HepG2 (cell line): Measurements from ENCODE around the gene APRT. TPM values are rescaled to one million over a fixed set of nuclear protein-coding genes. Genes with fewer than 3 reads are reported as not detected.

Experiments
- ATF2 ChIP-seq: sonication (generic); formaldehyde crosslinking; IDR thresholded peaks from 2 replicates; pipeline ENCODE4 v1.4.0; 2020; ENCODE audit warnings: missing genetic modification reagents
- DNMT1 ChIP-seq: sonication (generic); formaldehyde crosslinking; IDR thresholded peaks from 2 replicates; pipeline ENCODE4 v1.5.1; 2020; ENCODE audit warnings: mild to moderate bottlenecking, missing genetic modification reagents
- GATAD1 ChIP-seq: IDR thresholded peaks from 2 replicates; pipeline ENCODE4 v1.6.1; 2016; ENCODE audit warnings: missing genetic modification reagents, missing compliant biosample characterization
- KDM3A ChIP-seq: IDR thresholded peaks from 2 replicates; pipeline ENCODE4 v1.6.1; 2018; ENCODE audit warnings: low read depth, missing compliant biosample characterization
- KDM6A ChIP-seq: IDR thresholded peaks from 2 replicates; pipeline ENCODE4 v1.6.1; 2016; ENCODE audit warnings: low read depth
- KMT2A ChIP-seq: sonication (generic); formaldehyde crosslinking; IDR thresholded peaks from 2 replicates; pipeline ENCODE4 v1.4.0; 2020; ENCODE audit warnings: missing genetic modification reagents
- MAX ChIP-seq: IDR thresholded peaks from 2 replicates; pipeline ENCODE4 v1.6.1; 2012; ENCODE audit warnings: inconsistent platforms
- MEF2D ChIP-seq: sonication (generic); formaldehyde crosslinking; IDR thresholded peaks from 2 replicates; pipeline ENCODE4 v1.5.1; 2020; ENCODE audit warnings: mild to moderate bottlenecking, missing genetic modification reagents
- NONO ChIP-seq, 2 experiments: fragments of 450-650 bp in 1 of 2; sonication (generic) in 1 of 2; formaldehyde crosslinking in 1 of 2; IDR thresholded peaks in 1 of 2; conservative IDR thresholded peaks in 1 of 2; 2 replicates each; pipeline versions ENCODE4 v1.6.1 to v1.8.0; 2017 to 2022; ENCODE audit warnings: mild to moderate bottlenecking in 1 of 2, missing genetic modification reagents in 1 of 2, moderate library complexity in 1 of 2
- PATZ1 ChIP-seq: sonication (generic); formaldehyde crosslinking; IDR thresholded peaks from 2 replicates; pipeline ENCODE4 v1.4.0; 2020; ENCODE audit warnings: missing genetic modification reagents
- SIX1 ChIP-seq: sonication (generic); formaldehyde crosslinking; IDR thresholded peaks from 2 replicates; pipeline ENCODE4 v1.4.0; 2020; ENCODE audit warnings: missing genetic modification reagents, borderline replicate concordance
- SP4 ChIP-seq: sonication (generic); formaldehyde crosslinking; IDR thresholded peaks from 2 replicates; pipeline ENCODE4 v1.8.1; 2023; ENCODE audit warnings: mild to moderate bottlenecking, missing genetic modification reagents
- YY1 ChIP-seq: IDR thresholded peaks from 2 replicates; pipeline ENCODE4 v1.6.1; 2011; ENCODE audit warnings: low read length, low read depth, moderate library complexity, mild to moderate bottlenecking; ENCODE audit not compliant: insufficient read depth, insufficient replicate concordance
- ZHX2 ChIP-seq, 2 experiments: sonication (generic) in 1 of 2; formaldehyde crosslinking in 1 of 2; IDR thresholded peaks; 2 replicates each; pipeline versions ENCODE4 v1.6.1 to v1.9.0; 2014 to 2022; ENCODE audit warnings: antibody characterized with exemption in 1 of 2, borderline replicate concordance in 1 of 2, inconsistent platforms in 1 of 2, low read depth in 1 of 2, missing genetic modification reagents in 1 of 2
- ZNF136 ChIP-seq: sonication (generic); formaldehyde crosslinking; IDR thresholded peaks from 2 replicates; pipeline ENCODE4 v1.8.1; 2022; ENCODE audit warnings: low read depth, mild to moderate bottlenecking, moderate library complexity, missing genetic modification reagents
- ZNF225 ChIP-seq: sonication (generic); formaldehyde crosslinking; IDR thresholded peaks from 2 replicates; pipeline ENCODE4 v1.4.0; 2020; ENCODE audit warnings: mild to moderate bottlenecking, missing genetic modification reagents
- ZNF235 ChIP-seq: sonication (generic); formaldehyde crosslinking; IDR thresholded peaks from 2 replicates; pipeline ENCODE4 v1.8.1; 2023; ENCODE audit warnings: mild to moderate bottlenecking, missing genetic modification reagents, borderline replicate concordance
- ZNF414 ChIP-seq: sonication (generic); formaldehyde crosslinking; IDR thresholded peaks from 2 replicates; pipeline ENCODE4 v1.5.0; 2020; ENCODE audit warnings: missing genetic modification reagents
- ZNF432 ChIP-seq: sonication (generic); formaldehyde crosslinking; IDR thresholded peaks from 2 replicates; pipeline ENCODE4 v1.5.0; 2020; ENCODE audit warnings: missing genetic modification reagents, mild to moderate bottlenecking, borderline replicate concordance
- ZNF720 ChIP-seq: sonication (generic); formaldehyde crosslinking; IDR thresholded peaks from 2 replicates; pipeline ENCODE4 v1.4.0; 2020; ENCODE audit warnings: missing genetic modification reagents
- polyA plus RNA-seq, 8 experiments: library from polyadenylated mRNA; depleted of rRNA in 3 of 8; stranded (reverse) in 7 of 8; unstranded in 1 of 8; fragments of >200 nt; fragmentation: Illumina TruSeq in 4 of 8; extraction: Trizol in 4 of 8; gene quantifications; 2 replicates each; pipeline versions ENCODE4 v1.2.1 to v1.2.3, GENCODE V29; 2011 to 2016; ENCODE audit warnings: low read depth in 4 of 8, missing spikeins in 1 of 8, mixed read lengths in 1 of 8; ENCODE audit not compliant: insufficient read depth in 1 of 8
- total RNA-seq, 5 experiments: library from RNA; depleted of rRNA; stranded (reverse); fragments of >200 nt; fragmentation: Illumina TruSeq; extraction: Trizol; gene quantifications; 2 replicates each; pipeline ENCODE4 v1.2.3, GENCODE V29; 2016; ENCODE audit warnings: low read depth in 1 of 5

The APRT gene
- total and polyA plus RNA-seq, 2 of the 13 experiments (the other 11 are each of a cell fraction or from before 2014, with no cell fraction given), result 155 to 242 TPM

- TF ChIP-seq ZNF414 (CRISPR knock-in tag) (no peak), SIX1 (no peak), MAX (peak; percentile 91), YY1 (peak; percentile 32), ZNF432 (CRISPR knock-in tag) (no peak), GATAD1 (CRISPR knock-in tag) (peak; percentile 48), ZHX2 (IDR thresholded peaks at IDR 0.05; ENCODE audit: low read depth) (peak; percentile 55), ZHX2 (CRISPR knock-in tag; IDR thresholded peaks at IDR 0.05; ENCODE audit: borderline replicate concordance) (no peak), ZNF225 (CRISPR knock-in tag) (no peak; the same call in 1 of the 2 replicates), ATF2 (peak; percentile 47; the same call in 1 of the 2 replicates), ZNF136 (no peak), NONO (IDR thresholded peaks at IDR 0.05) (no peak), NONO (CRISPR knock-in tag; conservative IDR thresholded peaks at IDR 0.05) (peak; percentile 95), KDM6A (CRISPR knock-in tag) (no peak), KMT2A (CRISPR knock-in tag) (no peak), KDM3A (CRISPR knock-in tag) (0 out of 2 replicates have a peak, but pooled peaks have one; percentile 50), SP4 (CRISPR knock-in tag) (peak; percentile 54), PATZ1 (CRISPR knock-in tag) (peak; percentile 27; the same call in 1 of the 2 replicates), MEF2D (CRISPR knock-in tag) (no peak), ZNF235 (CRISPR knock-in tag) (no peak), ZNF720 (CRISPR knock-in tag) (0 out of 2 replicates have a peak, but pooled peaks have one; percentile 60), DNMT1 (CRISPR knock-in tag) (peak; percentile 99)
Observed at GRCh38 chr16:88839026-88839529, 27.4 kb upstream of the APRT start (continued).
